Measurements from ENCODE around the gene RAD51B.

GRCh38 chr14:68085742-68086141, 266.2 kb downstream of the RAD51B start:
- TF ChIP-seq POLR2A (IDR thresholded peaks at IDR 0.05) (no peak), CTCF (IDR thresholded peaks at IDR 0.05) (no peak)
